Myocyte (in vitro differentiated cells): ENCODE results near the gene CADPS. TPM values are rescaled to one million over a fixed set of nuclear protein-coding genes. Genes with fewer than 3 reads are reported as not detected.

Experiments used
- DNase-seq: peaks from one replicate; pipeline ENCODE4 v3.0.0-alpha.2; 2012; ENCODE audit warnings: low read depth
- total RNA-seq: library from RNA; depleted of rRNA; stranded (reverse); fragments of >200 nt; gene quantifications from 2 replicates; pipeline ENCODE4 v1.2.3, GENCODE V29; 2014

CADPS gene
- total RNA-seq, 1 donor from 2014 or later: not detected

DNA sequence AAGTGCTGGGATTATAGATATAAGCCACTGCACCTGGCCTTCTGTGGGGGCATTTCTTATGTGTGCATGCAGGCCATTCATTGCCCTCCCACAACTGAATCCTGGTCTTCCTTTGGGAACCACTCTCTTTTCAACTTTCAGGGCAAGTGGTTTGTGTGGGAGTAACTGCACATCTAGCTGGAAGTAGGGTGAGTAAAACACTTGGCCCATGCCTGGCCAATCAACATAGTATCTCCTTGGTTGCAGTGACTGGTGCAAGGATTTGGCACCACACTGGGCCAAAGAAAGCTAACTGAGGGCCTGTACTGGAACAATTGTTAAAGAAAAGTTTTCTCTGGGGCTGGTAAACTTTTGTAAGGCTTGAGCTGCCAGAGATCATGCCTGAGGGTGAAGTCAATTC is 312.6 kb downstream of the CADPS start:
- DNase-seq: no peak

GRCh38 chr3:62562017-62562416 is 313.2 kb downstream of the CADPS start:
- DNase-seq: peak; percentile 54

DNA sequence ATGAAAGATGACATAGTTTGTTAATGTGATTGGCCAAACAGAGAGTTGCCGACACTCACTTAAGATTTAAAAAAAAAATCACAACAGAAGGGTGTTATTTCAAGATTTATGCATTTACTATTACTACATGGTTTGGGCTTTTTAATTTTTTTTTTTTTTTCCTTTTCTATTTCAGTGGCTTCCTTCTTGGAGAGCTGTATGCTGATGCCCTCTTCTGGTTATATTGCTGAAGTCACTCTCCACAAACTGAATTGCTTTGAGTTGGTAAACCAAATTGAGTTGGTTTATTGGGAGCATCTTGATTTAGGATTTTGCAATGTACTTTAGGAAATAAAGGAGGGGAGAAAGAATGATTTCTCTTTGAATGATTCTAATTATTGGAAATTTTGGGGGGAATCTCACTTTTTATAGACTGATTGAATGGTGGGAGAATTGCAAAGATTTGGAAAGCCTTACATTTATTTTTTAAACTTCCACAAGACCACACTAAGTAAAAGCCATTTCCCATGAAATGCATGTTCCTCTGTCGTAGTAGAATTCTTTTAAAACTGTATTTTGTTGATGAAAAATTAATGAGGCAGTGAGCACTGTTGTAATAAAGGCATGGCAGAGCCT is 315.3 kb downstream of the CADPS start:
- peak; percentile 40 for DNase-seq

GRCh38 chr3:62558549-62559112 is 316.6 kb downstream of the CADPS start:
- no peak for DNase-seq

GRCh38 chr3:62557983-62558382 is 317.2 kb downstream of the CADPS start:
- no peak for DNase-seq

DNA sequence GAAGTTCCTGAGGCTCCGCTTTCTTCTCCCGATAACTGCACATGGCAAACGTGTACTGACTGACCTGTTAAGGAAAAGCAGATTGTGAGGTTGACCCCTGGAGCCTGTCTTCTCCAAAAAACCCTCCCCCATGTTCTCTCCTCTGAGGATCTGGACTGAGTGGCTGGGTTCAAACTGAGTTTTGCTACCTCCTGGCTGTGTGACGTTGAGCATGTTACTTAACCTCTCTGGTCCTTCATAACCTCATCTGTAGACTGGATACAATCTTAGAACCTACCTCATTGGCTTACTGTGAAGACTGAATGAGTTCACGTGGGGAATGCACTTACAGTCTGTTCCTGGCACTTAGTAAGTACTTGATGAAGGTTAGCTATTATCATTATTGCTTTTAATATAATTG is 317.8 kb downstream of the CADPS start:
- DNase-seq: no peak

- no peak for DNase-seq
Measured at GRCh38 chr3:62556121-62556815, 318.9 kb downstream of the CADPS start.

GRCh38 chr3:62554264-62554799 is 320.9 kb downstream of the CADPS start:
- DNase-seq: no peak

GRCh38 chr3:62553811-62554210 is 321.4 kb downstream of the CADPS start:
- no peak for DNase-seq

DNA sequence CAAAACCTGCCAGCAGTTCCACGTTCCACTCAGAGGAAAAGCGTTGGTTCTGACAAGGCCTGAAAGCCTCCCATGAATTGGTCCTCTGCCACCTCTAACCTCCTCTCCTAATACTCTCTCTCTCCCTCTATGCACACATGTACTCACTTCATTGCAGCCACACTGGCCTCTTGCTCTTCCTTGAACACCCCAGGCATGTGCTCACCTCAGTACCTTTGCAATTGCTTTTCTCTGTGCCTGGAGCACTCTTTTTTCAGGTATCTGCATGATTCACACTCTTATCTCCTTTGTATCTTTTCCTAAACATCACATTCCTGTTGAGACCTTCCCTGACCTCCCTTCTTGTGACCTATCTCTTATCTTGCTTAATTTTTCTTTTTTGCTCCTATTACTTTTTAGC is 323.7 kb downstream of the CADPS start:
- no peak for DNase-seq

DNA sequence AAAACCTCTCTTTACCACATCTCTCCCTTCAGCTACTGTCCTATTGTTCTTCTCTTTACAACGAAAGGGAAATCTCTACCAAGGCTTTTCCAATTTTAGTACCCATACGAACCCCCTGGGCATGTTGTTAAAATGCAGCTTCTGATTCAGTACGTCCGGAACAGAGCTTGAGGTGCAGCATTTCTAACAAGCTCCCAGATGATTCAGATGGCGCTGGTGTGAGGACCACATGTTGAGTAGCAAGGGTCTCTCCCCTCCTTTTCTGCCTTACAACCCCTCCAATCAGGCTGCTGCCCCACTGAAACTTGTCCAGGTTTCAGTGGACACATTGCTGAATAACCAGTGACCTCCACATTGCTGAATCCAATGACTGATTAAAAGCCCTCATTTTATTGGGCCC is 324.8 kb downstream of the CADPS start:
- no peak for DNase-seq

DNA sequence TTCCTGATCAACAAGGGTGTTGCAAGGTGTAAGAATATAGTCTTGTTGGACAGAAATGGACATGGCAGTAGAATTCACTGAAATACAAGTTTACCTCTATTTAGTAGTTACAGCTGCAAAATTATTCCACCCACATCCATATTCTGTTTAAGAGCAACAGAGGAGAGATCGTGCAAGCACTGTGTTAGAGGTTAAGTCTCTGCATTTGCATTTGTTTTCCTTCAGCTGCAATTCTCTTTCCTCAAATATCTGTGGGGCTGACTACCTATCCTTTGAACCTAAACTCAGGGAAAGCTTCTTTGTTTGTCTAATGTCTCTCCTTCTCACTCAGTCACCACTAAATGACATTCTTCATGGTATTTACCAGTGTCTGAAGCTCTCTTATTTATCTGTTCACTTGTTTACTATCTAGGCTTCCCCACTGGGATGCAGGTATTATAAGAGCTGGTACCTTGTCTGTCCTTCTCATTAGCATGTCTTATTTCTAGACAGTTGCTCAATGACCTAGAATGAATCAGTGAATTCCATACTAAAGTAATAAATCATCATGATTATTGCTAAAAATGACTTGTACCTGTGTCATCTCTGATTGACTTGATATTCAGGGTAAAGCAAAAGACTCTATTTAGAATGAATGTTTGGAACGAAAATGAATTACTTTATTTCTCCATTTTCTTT is 326.5 kb downstream of the CADPS start:
- no peak for DNase-seq

- DNase-seq: peak; percentile 61
Measured at GRCh38 chr3:62546266-62546665, 328.9 kb downstream of the CADPS start.

GRCh38 chr3:62542185-62542584 is 333.0 kb downstream of the CADPS start:
- no peak for DNase-seq

GRCh38 chr3:62539762-62540161 is 335.5 kb downstream of the CADPS start:
- DNase-seq: no peak

- DNase-seq: no peak
Measured at GRCh38 chr3:62538691-62539356, 336.4 kb downstream of the CADPS start.

- no peak for DNase-seq
Measured at GRCh38 chr3:62534326-62534725, 340.9 kb downstream of the CADPS start.

DNA sequence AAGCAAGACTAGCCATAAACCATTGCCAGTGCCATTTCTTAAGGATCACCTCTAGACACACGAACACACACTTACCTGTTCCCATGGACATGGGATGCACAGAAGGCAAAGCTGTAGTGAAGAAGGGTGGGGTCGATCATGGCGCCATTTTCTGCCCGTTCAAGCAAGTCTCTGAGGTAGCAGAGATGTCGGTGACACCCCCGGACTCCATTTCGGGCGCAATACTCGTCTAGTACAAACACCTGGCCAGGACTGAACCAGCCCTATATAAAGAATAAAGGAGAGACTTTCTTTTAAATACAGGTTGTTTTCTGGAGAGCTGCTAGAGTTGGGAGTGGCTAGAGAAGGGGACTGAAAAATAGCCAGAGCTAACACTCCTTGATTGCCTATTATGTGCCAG is 342.4 kb downstream of the CADPS start:
- DNase-seq: no peak

DNA sequence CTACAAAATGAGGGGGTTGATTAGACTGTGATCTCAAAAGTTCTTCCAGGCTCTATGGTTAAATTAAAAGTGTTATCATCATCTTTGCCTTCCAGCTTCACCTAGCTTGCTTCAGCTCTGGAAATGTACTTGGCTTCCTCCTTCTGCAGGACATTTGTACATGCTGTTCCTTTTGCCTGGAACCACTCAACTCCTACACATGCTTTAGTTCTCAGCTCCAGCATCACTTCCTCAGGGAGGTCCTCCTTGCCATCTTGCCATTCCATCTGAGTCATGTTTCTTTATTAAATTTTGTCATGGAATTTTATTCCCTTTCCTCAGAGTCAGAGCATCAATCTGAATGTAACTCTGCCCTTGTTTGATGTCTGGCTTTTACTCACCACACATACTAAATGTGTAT is 343.2 kb downstream of the CADPS start:
- no peak for DNase-seq

- no peak for DNase-seq
Measured at GRCh38 chr3:62531493-62531892, 343.7 kb downstream of the CADPS start.

DNA sequence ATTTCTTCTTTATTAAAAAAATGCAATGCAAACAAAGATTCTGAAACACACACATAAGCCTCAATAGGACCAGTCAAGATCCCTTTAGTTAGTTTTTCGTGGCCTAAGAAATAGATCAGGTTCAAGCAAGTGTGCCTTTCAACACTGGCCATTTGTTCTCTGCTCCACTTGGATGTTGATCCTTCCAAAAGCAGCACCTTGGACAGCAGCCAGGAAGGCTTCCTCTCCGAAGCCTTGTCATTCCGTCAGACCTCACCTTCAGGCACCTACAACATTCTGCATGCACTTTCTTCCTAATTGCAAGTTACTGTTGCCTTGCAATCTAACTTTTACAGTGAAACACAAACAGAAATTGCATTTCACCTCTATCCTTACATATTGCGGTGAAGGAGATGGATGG is 346.0 kb downstream of the CADPS start:
- DNase-seq: peak; percentile 65
